OCI-LY7 (cell line): ENCODE results near the gene MAPK14.

Experiments
- EZH2phosphoT487 ChIP-seq: fragments of 200-600 bp; sonication (generic); IDR thresholded peaks from 2 replicates; pipeline ENCODE4 v1.6.1; 2018; ENCODE audit warnings: low read depth, borderline replicate concordance, mild to moderate bottlenecking, mixed run types, antibody characterized with exemption, low read length, moderate library complexity, mixed read lengths
- TF ChIP-seq, protein P1 (sequence below): fragments of 200-600 bp; sonication (generic); conservative IDR thresholded peaks from 2 replicates; pipeline ENCODE4 v1.5.1; 2014; ENCODE audit warnings: mild to moderate bottlenecking, antibody characterized with exemption, low read length, moderate library complexity, mixed read lengths

DNA sequence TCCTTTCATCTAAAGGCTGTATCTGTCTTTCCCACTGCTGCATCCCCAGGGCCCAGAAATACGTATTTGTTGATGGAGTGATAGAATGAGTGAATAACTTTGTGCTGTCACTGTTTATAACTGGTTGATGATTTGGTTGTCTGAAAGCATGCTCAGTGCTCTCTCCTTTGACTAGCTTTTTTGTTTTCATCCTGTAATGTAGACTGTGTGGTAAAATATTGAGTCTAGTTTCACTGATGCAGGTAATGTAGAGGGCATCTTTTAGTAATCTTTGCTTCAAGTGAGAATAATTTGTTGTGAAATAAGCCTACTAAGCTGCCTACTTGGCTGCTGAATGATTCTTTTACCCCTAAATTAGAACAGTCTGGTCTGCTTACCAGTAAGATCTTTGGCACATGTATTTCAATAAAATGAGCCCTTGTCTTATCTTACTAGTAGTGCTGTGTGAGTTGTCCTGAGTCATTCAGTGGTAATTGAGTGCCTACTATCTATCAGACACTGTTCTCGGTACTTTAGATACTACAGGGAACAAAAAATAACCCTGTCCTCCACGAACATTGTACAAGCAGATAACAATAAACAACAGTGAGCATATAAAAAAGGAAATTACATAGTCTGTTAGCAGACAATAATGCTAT is 39.9 kb downstream of the MAPK14 start:
- TF ChIP-seq, protein P1, sequence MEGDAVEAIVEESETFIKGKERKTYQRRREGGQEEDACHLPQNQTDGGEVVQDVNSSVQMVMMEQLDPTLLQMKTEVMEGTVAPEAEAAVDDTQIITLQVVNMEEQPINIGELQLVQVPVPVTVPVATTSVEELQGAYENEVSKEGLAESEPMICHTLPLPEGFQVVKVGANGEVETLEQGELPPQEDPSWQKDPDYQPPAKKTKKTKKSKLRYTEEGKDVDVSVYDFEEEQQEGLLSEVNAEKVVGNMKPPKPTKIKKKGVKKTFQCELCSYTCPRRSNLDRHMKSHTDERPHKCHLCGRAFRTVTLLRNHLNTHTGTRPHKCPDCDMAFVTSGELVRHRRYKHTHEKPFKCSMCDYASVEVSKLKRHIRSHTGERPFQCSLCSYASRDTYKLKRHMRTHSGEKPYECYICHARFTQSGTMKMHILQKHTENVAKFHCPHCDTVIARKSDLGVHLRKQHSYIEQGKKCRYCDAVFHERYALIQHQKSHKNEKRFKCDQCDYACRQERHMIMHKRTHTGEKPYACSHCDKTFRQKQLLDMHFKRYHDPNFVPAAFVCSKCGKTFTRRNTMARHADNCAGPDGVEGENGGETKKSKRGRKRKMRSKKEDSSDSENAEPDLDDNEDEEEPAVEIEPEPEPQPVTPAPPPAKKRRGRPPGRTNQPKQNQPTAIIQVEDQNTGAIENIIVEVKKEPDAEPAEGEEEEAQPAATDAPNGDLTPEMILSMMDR = no peak
- no peak for TF ChIP-seq EZH2phosphoT487
